Stimulated activated CD8-positive, alpha-beta memory T cell treated with anti-CD3 and anti-CD28 coated beads, Interleukin-7, amount 100 ng/mL, for 1 hour (primary cell): ENCODE measurements around the gene CCL3.
"Not testable (repeated sequence)": the region's sequence is repeated elsewhere in the genome, so short reads cannot be mapped to it uniquely, and the experiment has no call there.

ENCODE experiments used
- DNase-seq, 2 donors: peaks; one replicate each; pipeline ENCODE4 v3.0.0-alpha.2; 2020; ENCODE audit warnings: low read depth in 2 of 2

The CCL3 gene

DNA sequence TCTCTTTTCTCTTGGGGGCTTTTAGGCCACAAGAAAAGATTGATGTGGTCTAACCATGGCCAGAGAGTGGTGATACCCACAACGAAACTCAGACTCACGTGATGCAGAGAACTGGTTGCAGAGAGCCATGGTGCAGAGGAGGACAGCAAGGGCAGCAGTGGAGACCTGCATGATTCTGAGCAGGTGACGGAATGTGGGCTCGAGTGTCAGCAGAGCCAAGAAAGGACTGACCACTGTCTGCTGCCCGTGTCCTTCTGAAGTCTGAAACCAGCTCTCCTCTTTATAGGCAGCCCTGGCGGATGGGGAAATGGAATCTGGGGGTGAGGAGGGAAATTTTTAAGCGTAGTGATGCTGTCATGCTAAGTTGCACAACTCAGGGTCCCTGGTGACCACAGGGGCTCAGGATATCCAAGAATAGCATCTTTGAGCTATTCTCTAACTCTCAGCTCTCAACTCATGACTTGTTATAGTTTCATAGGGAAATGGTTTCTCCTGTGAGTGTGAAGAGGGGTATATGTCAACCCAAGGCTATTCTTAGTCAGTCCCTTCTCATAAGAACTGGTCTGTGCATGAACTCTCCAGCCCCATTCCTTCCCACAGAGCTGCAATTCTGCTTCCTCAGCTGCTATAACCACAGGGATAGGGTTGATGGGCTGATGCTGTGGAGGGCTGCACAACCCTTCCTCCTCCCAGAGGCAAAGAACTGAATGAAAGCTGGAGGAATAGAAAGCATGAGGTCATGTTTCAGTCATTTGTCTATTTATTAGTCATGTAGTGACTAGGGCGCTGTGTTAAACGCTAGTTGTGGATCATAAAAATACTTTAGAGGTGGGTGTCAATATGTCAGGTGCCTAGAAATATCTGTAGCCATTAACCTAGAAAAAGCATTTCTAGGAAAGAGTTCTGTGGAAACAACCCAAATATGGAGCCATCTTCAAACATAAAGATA, at the start of gene CCL3:
CCL3 (minus strand) TSS at position 256 of the 949 bp plus-strand sequence; CDS start at position 171, 85 bp downstream.
- no peak for DNase-seq

DNA sequence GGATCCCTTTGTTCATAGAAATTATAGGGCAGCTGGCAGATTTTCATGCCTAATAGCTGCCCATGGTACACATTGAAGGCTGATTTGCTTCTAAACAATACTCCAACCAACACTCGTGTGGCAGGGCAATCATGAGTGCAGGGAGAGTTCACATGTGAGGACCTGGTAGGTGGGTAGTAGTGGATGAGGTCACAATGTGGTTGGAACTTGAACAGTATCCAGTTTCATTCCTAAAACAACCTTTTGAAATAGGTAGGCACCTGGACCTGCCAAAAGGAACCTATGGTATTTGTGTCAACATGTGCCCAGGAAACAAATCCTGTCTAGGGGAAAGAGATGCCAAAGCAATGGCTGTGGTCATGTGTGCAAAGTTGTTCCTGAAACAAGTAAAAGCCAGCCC, 46.5 kb upstream of the CCL3 start:
- no peak for DNase-seq

DNA sequence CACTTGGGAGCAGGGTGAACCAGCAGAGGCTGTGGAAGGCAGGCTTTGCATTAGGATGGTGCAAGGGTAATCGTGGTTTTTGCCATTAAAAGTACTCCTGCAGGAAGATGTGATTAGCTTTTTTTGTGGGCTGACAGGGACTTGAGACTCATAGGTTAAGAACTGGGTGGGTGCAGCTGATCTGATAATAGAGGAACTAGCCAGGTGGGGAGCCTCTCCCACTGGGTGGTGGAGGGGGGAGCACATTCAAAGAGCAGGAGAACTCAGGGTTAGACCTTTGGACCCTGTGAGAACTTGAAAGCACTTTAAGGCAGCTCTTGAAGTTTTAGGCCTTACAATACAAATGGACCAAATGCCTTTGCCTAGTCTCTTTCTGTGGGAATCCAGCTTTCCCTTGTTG, 46.1 kb upstream of the CCL3 start:
- no peak for DNase-seq

DNA sequence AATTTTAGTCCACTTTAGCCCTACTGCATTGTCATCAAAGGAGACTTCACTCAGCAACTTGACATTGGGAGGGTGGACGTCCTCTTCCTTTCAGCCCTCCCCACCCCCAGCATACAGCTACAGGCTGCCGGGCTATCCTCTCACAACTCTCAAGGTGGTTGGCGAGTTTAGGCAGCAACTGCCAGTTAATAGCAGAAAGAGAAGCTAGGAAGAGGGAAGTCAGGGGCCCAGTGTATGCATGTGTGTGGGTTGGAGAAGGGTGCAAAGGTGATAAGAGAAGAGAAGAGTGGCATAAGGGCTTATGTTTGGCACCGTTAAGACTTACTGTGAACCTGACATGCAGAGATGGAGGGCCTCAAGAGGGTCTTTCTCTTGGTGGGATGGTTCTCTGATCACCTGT, 45.5 kb upstream of the CCL3 start:
- DNase-seq, result no peak

DNA sequence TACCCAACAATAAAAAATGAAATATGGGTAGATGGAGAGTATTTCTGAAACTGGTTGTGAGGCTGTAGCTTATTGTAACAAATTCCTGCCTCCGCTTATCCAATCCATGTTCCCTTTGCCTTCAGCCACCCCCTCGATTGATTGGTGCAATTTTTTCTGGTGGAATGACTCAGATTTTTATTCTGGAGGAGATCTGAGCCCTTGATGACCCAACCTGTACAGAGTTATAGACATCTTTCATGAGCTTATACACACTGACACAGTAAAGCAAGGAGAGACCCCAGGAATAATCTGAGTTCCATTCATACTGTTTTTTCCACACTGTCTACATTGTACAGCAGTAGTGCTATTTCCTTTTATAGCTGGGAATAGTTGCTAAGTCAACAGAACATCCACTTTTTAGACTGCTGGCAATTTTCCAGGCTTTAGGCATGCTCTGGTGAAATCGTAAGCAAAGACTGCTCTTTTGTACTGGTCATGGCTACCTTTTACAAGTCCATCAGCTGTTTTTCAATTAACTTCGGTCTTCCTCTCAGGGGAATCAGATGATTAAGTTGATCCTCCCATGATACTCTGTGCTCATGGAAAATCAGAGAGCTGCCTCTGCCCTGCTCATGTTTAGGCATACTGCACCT, 43.8 kb upstream of the CCL3 start:
- no peak for DNase-seq

GRCh38 chr17:36132421-36132831, 42.5 kb upstream of the CCL3 start:
- DNase-seq, result no peak

- no peak for DNase-seq
Observed at GRCh38 chr17:36131931-36132330, 42.0 kb upstream of the CCL3 start.

GRCh38 chr17:36131421-36131820, 41.5 kb upstream of the CCL3 start:
- no peak for DNase-seq

DNA sequence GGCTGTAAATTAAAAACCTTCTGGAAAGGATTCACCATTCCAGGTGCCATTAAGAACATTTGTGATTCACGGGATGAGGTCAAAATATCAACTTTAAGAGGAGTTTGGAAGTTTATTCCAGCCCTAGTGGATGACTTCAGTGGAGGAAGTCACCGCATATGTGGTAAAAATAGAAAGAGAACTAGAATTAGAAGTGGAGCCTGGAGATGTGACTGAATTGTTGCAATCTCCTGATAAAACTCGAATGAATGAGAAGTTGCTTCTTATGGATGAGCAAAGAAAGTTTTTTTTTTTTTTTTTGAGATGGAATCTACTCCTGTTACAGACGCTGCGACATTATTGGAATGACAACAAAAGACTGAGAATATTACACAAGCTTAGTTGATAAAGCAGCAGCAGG, 40.4 kb upstream of the CCL3 start:
- DNase-seq, result no peak

DNA sequence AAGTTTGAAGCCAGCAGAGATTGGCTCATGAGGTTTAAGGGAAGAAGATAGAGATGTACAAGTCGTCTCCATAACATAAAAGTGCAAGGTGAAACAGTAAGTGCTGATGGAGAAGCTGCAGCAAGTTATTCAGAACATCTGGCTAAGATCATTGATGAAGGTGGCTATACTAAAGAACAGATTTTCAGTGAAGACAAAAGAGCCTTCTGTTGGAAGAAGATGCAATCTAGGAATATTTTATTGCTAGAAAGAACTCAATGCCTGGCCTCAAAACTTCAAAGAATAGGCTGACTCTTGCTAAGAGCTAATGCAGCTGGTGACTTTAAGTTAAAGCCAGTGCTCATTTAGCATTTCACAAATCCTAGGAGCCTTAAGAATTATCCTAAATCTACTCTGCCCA, 39.7 kb upstream of the CCL3 start:
- DNase-seq, result no peak

DNA sequence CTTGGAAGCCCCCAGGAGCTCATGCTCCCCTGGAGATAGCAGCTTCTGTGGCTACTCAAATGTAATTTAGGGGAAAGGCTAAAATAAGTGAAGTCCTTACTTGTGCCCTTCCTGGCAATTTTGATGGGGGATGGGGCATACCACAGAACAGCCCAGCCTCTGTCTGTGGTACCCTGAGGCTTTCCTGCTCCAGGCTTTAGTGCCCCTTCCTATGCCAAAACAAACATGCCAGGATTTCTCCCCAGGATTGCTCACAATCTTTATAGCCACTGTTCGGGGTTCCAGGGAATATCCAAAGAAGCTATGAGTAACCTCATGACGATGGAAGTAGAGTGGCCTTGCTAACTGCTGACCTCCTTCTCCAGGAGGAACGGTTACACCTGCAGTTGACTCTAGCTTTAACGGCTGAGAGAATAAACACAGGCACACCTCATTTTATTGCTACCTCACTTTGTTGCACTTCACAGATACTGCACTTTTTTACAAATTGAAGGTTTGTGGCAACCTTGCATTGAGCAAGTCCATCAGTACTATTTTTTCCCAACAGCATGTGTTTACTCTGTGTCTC, 38.6 kb upstream of the CCL3 start:
- DNase-seq, result no peak

DNA sequence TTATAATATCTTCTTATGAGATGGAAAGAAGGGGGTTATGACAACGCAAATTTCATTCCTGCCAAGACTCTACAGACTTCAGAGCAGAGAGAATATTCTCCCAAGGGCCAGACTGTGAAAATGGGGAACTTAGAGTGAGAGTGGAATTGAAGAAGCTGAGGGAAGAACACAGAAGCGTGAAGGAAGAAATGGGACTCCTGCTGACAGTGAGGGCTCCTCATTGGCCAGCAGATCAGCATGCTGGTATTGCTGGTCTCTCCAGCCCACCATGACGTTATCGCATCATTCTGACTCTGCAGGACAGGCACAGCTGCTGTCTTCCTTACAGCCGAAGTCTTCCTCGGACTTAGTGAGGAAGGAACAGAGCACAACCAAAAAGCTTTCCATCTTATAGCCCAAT, 38.0 kb upstream of the CCL3 start:
- no peak for DNase-seq

- DNase-seq, result no peak
Observed at GRCh38 chr17:36127199-36127893, 37.4 kb upstream of the CCL3 start.

DNA sequence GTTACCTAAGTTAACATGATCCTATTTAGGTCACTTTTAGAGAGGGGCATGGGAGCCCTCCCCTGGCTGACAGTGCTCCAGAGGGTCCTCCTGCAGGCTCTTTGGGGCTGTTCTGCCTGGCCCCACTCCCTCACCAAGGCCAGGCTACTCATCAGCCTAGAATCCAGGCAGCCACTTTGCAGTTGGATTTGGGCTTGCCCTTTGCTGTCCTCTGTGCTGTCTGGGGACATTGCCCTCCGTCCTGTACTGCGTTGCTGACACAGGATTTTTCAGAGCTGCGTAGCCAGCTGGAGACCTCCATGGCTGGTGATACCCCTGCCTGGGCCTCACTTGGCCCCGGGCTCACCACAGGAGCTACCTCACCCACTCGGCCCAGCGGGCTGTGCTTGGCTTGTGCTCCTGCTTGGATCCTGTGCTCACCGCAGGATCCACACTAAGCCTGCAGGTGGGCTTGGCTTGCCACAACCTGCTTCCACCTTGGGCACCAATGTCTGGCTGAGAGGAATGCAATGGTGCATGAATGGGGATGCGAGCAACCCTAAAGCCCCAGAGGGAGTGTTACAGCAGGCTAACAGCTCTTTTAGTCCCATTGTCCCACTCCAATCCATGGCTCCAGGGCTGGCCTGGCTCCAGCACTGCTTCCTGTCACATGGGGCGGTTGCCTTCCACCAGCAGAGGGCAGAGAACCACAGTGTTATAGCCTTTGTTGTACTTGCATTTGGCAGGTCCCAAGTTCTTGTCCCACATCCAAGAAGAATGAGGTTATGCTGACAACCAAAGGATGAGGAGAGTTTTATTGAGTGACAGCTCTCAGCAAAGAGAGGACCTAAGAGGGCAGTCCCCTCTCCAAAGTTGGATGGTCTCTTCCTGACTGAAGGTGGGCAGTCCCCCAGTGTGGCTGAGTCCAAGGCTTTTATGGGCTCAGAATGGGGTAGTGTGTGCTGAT, 35.2 kb upstream of the CCL3 start:
- DNase-seq, result no peak

GRCh38 chr17:36123431-36123830, 33.5 kb upstream of the CCL3 start:
- no peak for DNase-seq

GRCh38 chr17:36121099-36121498, 31.2 kb upstream of the CCL3 start:
- not testable (repeated sequence) for DNase-seq

DNA sequence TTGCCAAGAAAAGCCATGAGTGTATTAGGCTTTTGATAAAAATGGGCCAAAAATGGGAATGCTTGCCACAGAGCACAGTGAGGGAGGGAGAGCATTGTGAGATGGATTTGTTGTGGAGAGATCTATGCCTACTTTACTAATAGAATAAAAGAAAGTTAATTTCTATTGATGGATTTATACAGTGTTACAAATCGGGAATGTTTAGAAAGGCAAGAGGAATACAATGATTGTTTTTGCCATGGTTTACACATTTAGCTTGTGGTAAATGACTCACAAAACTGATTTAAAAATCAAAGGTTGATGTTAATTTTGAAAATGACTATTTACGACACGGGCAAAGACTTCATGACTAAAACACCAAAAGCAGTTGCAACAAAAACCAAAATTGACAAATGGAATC, 30.3 kb upstream of the CCL3 start:
- DNase-seq, result no peak

DNA sequence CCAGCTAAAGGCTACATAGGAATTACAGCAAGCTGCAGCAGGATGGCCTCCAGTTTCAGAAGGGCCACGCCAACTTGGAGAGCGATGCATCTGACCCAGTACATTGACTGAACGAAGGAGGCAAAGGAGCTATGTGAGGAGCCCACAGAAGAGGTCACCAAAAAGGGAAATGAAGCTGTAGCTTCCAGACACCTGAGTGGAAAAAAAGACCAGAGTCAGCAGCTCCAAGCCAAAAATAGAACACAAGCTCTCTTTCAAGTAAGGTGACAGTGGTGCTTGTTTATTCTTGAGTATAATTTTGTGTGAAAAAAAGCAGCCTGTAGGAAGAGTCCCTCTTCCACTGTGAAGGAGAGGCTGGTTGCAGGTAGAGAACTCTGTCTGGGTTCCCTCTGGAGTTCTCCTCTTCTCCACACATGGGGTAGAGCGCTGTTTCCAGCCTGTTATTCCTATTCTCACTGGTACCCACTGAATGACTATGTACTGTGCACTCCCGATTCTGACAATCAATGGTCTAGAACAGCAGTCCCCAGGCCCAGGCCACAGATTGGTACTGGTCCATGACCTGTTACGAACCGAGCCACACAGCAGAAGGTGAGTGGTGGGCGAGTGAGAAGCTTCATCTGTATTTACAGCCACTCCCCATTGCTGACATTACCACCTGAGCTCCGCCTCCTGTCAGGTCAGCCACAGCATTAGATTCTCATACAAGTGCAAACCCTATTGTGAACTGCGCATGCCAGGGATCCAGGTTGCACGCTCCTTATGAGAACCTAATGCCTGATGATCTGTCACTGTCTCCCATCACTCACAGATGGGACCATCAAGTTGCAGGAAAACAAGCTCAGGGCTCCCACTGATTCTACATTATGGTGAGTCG, 28.8 kb upstream of the CCL3 start:
- no peak for DNase-seq

DNA sequence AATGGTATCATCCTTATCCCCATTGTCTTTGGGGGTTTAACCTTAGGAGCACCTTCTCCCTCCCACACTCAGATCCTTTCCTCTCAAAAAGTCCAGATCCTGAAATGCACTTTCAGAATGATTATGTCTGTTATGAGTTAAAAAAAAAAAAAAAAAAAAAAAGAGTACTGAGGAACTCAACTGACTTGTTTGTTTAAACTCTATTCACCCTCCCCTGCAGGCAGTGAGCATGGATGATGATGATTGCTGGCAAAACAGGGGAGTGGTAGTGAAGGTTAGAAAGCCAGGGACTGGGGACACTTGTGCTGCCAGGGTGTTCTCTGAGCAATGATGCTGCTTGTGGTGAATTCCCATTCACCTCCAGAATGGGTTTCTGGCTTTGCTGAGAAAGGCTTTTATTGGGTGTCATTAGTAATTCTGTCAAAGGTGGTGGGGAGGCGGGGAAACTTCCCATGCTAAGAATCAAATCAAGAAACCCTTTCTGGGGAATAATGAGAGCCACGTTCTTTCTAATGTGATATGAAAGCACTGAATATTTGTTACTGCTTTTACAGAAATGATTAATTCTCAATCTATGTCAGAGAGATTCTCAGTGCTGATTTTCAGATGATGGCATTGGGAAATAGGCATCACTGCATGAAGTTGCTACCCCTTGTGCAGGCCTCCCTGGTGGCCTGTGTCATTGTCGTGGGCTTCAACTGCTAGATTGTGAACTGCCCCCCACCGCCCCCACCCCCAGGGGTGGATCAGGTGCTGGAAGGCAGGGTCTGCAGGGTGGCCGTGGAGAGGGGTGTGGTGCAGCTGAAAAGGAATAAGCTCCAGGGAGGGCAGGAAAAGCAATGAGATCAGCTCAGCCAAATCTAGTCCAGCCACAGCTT, 27.8 kb upstream of the CCL3 start:
- DNase-seq, result no peak
